ENCODE results near the gene MAST4. TPM values are rescaled to one million over a fixed set of nuclear protein-coding genes. Genes with fewer than 3 reads are reported as not detected.

MAST4 gene
- total and polyA plus RNA-seq, 2 of the 4 experiments (the other 2 are of a cell fraction) = 4.8 to 6.8 TPM

- DNase-seq (no peak), ATAC-seq (ENCODE audit: low read depth) (no peak)
- Histone ChIP-seq H4K8ac (ENCODE audit: low read depth in 2 of 2, low read length in 2 of 2) (no peak overlapping the region), H3K27ac (ENCODE audit: insufficient read depth, low read length) (no peak overlapping the region), H4K20me1 (ENCODE audit: insufficient read depth, low read length) (no peaks in the 10 kb centered on the region), H3K79me1 (ENCODE audit: low read depth in 1 of 2, low read length in 2 of 2) (no peaks in the 10 kb centered on the region), H3K4me1 (ENCODE audit: control insufficient read depth, insufficient read depth, low read length) (peaks cover 2% of the 10 kb centered on the region; the same call in 1 of the 2 replicates), H3K18ac (ENCODE audit: low read depth, low read length) (no peak overlapping the region), H3K4me2 (ENCODE audit: low read depth, low read length) (no peak overlapping the region), H3K4me3 (ENCODE audit: insufficient read depth, low read depth, low read length) (no peak overlapping the region), H2AK5ac (ENCODE audit: low read depth, low read length) (no peak overlapping the region), H3K23ac (ENCODE audit: low read depth, low read length) (no peak overlapping the region), H2AFZ (replicated peaks; ENCODE audit: low read length, poor library complexity) (no peak overlapping the region), H3K4ac (ENCODE audit: low read depth, low read length) (no peak overlapping the region), H4K5ac (ENCODE audit: low read depth, low read length) (no peak overlapping the region), H3K9me1 (ENCODE audit: insufficient read depth, low read length) (peaks cover 8% of the 10 kb centered on the region), H3K9me3 (ENCODE audit: control insufficient read depth, insufficient read depth, low read length) (no peaks in the 10 kb centered on the region), H4K91ac (ENCODE audit: insufficient read depth, low read depth, low read length) (no peak overlapping the region), H2BK120ac (ENCODE audit: low read depth, low read length) (no peak overlapping the region), H2BK15ac (ENCODE audit: low read depth, low read length) (no peak overlapping the region), H2AK9ac (replicated peaks; ENCODE audit: low read depth, low read length, poor library complexity) (no peak overlapping the region), H2BK5ac (ENCODE audit: low read depth, low read length, poor library complexity, severe bottlenecking) (no peak overlapping the region), H2BK20ac (ENCODE audit: low read depth, low read length) (no peak overlapping the region), H3K27me3 (ENCODE audit: control insufficient read depth, insufficient read depth, low read length) (no peaks in the 10 kb centered on the region), H3K9ac (ENCODE audit: low read depth, low read length) (no peak overlapping the region), H3K36me3 (ENCODE audit: control insufficient read depth, insufficient read depth, low read length) (peaks cover 17% of the 10 kb centered on the region), H3K56ac (ENCODE audit: extremely low read depth, insufficient read depth, low read length) (no peak overlapping the region), H3K14ac (replicated peaks; ENCODE audit: low read depth, low read length) (no peak overlapping the region)
- in situ Hi-C loops (cut with MboI; ENCODE audit: low sequenced_read_pairs) (no loop called here), dilution Hi-C loops (cut with HindIII; ENCODE audit: low sequenced_read_pairs, unreplicated experiment) (no loop called here), intact Hi-C loops (cut with micrococcal nuclease) (loop anchor here (5.0 kb wide), 1 partner anchor 285 kb away; no protein-coding TSS in a partner anchor)
- no TSS peak for BruUV-seq (replicated peaks)
- CTCF ChIA-PET = interaction anchor here (0.5 to 1.5 kb wide), 3 partner anchors 10 to 332 kb away, joined by 3 to 8 read pairs (median 3); no protein-coding TSS in a partner anchor
- TF ChIP-seq NFE2L2 (IDR thresholded peaks at IDR 0.05; ENCODE audit: low read depth, low read length) (no peak), MAFK (IDR thresholded peaks at IDR 0.05; ENCODE audit: low read depth, low read length) (no peak), POLR2A (IDR thresholded peaks at IDR 0.05; ENCODE audit: low read depth, low read length) (no peak), BHLHE40 (IDR thresholded peaks at IDR 0.05; ENCODE audit: low read depth, low read length) (no peak), CTCF (conservative IDR thresholded peaks at IDR 0.05; ENCODE audit: low read depth, low read length) (no peak), USF2 (IDR thresholded peaks at IDR 0.05; ENCODE audit: low read depth, low read length) (no peak), MXI1 (IDR thresholded peaks at IDR 0.05; ENCODE audit: borderline replicate concordance, low read depth, low read length) (no peak), CEBPB (IDR thresholded peaks at IDR 0.05; ENCODE audit: low read depth, low read length) (no peak), RFX5 (IDR thresholded peaks at IDR 0.05; ENCODE audit: low read depth, low read length) (no peak), RAD21 (IDR thresholded peaks at IDR 0.05; ENCODE audit: low read length) (no peak), ELK1 (IDR thresholded peaks at IDR 0.05; ENCODE audit: borderline replicate concordance, low read depth, low read length) (no peak), CHD1 (IDR thresholded peaks at IDR 0.05; ENCODE audit: low read depth, low read length) (no peak), FOS (IDR thresholded peaks at IDR 0.05; ENCODE audit: low read depth, low read length) (no peak)
- WGBS, 2 experiments (ENCODE audit: extremely low coverage in 2 of 2, insufficient read length in 1 of 2) = 100% methylated on average over 1 of the region's 4 CpGs; no CpG with 5 or more reads in 1 of the 2 experiments
- POLR2A ChIA-PET (ENCODE audit: unreplicated experiment) = no interaction called here
Measured at GRCh38 chr5:67146981-67147380, 550.8 kb downstream of the MAST4 start.

All from IMR-90 (cell line).